GM18907 (cell line): ENCODE data around the gene EGFL6.

Source experiments
- ATAC-seq: cut with Tn5 transposase; IDR thresholded peaks from one replicate; pipeline ENCODE4 v1.9.1; 2021; ENCODE audit warnings: mild to moderate bottlenecking, moderate library complexity; ENCODE audit not compliant: unreplicated experiment

Gene EGFL6

GRCh38 chrX:13569479-13570260, at the start of gene EGFL6:
Gene EGFL6, plus strand, starts transcription at chrX:13569601. Its CDS starts 261 bp downstream, at chrX:13569862.
- no peak for ATAC-seq

GRCh38 chrX:13520351-13520750, 49.0 kb upstream of the EGFL6 start:
- ATAC-seq = no peak

GRCh38 chrX:13520936-13521335, 48.5 kb upstream of the EGFL6 start:
- no peak for ATAC-seq

- ATAC-seq = no peak
These were observed 46.6 kb upstream of the EGFL6 start for GRCh38 chrX:13522811-13523210.

GRCh38 chrX:13533726-13534125, 35.7 kb upstream of the EGFL6 start:
- no peak for ATAC-seq

GRCh38 chrX:13535376-13536165, 33.8 kb upstream of the EGFL6 start:
- ATAC-seq = no peak

- ATAC-seq = no peak
These were observed 32.9 kb upstream of the EGFL6 start for GRCh38 chrX:13536551-13536950.

- no peak for ATAC-seq
These were observed 31.0 kb upstream of the EGFL6 start for GRCh38 chrX:13538414-13538813.

- no peak for ATAC-seq
These were observed 28.8 kb upstream of the EGFL6 start for GRCh38 chrX:13540602-13541001.

GRCh38 chrX:13545726-13546125, 23.7 kb upstream of the EGFL6 start:
- no peak for ATAC-seq

GRCh38 chrX:13547671-13548070, 21.7 kb upstream of the EGFL6 start:
- ATAC-seq = no peak

- ATAC-seq = no peak
These were observed 19.1 kb upstream of the EGFL6 start for GRCh38 chrX:13550346-13550745.

- ATAC-seq = no peak
These were observed 17.8 kb upstream of the EGFL6 start for GRCh38 chrX:13551610-13552009.

GRCh38 chrX:13552892-13553291, 16.5 kb upstream of the EGFL6 start:
- ATAC-seq = no peak

- no peak for ATAC-seq
These were observed 3.9 kb upstream of the EGFL6 start for GRCh38 chrX:13565511-13565910.

GRCh38 chrX:13570261-13570605, 832 bp downstream of the EGFL6 start:
- no peak for ATAC-seq

- no peak for ATAC-seq
These were observed 1.7 kb downstream of the EGFL6 start for GRCh38 chrX:13571136-13571535.

- no peak for ATAC-seq
These were observed 5.2 kb downstream of the EGFL6 start for GRCh38 chrX:13574600-13574999.

GRCh38 chrX:13579661-13580060, 10.3 kb downstream of the EGFL6 start:
- ATAC-seq = no peak

GRCh38 chrX:13581554-13581953, 12.2 kb downstream of the EGFL6 start:
- ATAC-seq = no peak

- no peak for ATAC-seq
These were observed 18.5 kb downstream of the EGFL6 start for GRCh38 chrX:13587786-13588477.

GRCh38 chrX:13590207-13590606, 20.8 kb downstream of the EGFL6 start:
- no peak for ATAC-seq
